GM12878 (cell line): Measurements from ENCODE around the gene H2BK1.

Source experiments
- ASH2L ChIP-seq: fragments of 300-600, 200-600 bp; sonication (generic); IDR thresholded peaks from 2 replicates; pipeline ENCODE4 v1.6.1; 2017; ENCODE audit warnings: low read depth, mild to moderate bottlenecking, borderline replicate concordance
- CHD2 ChIP-seq: IDR thresholded peaks from 2 replicates; pipeline ENCODE4 v1.6.1; 2011; ENCODE audit warnings: low read depth, low read length, improper control_type of control experiment, borderline replicate concordance
- CHD4 ChIP-seq: fragments of 200-600 bp; sonication (generic); IDR thresholded peaks from 2 replicates; pipeline ENCODE4 v1.6.1; 2016; ENCODE audit warnings: mild to moderate bottlenecking
- EED ChIP-seq: sonication (generic); IDR thresholded peaks from 2 replicates; pipeline ENCODE4 v1.6.1; 2016; ENCODE audit warnings: antibody characterized with exemption, low read depth
- FOS ChIP-seq: IDR thresholded peaks from 3 replicates; pipeline ENCODE4 v1.6.1; 2011; ENCODE audit warnings: borderline replicate concordance; ENCODE audit not compliant: insufficient read length; ENCODE audit errors: extremely low read depth
- PML ChIP-seq: IDR thresholded peaks from 2 replicates; pipeline ENCODE4 v1.6.1; 2012; ENCODE audit warnings: low read length, inconsistent platforms
- SP1 ChIP-seq: IDR thresholded peaks from one replicate; pipeline ENCODE4 v1.6.1; 2011; ENCODE audit warnings: low read depth, low read length
- SUZ12 ChIP-seq: fragments of 200-600 bp; sonication (generic); IDR thresholded peaks from one replicate; pipeline ENCODE4 v1.6.1; 2018; ENCODE audit warnings: antibody characterized with exemption, mild to moderate bottlenecking; ENCODE audit not compliant: unreplicated experiment
- ZBED1 ChIP-seq: IDR thresholded peaks from 2 replicates; pipeline ENCODE4 v1.6.1; 2016; ENCODE audit warnings: borderline replicate concordance
- ZNF217 ChIP-seq: fragments of 450-650 bp; IDR thresholded peaks from 2 replicates; pipeline ENCODE4 v1.6.1; 2017; ENCODE audit warnings: antibody characterized with exemption, mild to moderate bottlenecking
- ZSCAN29 ChIP-seq: fragments of 450-650 bp; IDR thresholded peaks from 2 replicates; pipeline ENCODE4 v1.6.1; 2017; ENCODE audit warnings: mild to moderate bottlenecking, moderate library complexity
- TF ChIP-seq, protein P1 (sequence below), 3 experiments: IDR thresholded peaks in 2 of 3; conservative IDR thresholded peaks in 1 of 3; 2 replicates each; pipeline ENCODE4 v1.5.1; 2011; ENCODE audit warnings: low read depth in 3 of 3, low read length in 3 of 3, mild to moderate bottlenecking in 3 of 3, control low read depth in 2 of 3, moderate library complexity in 2 of 3, inconsistent platforms in 1 of 3, mixed read lengths in 1 of 3; ENCODE audit not compliant: control insufficient read depth in 2 of 3, insufficient read depth in 1 of 3; ENCODE audit errors: extremely low read depth in 1 of 3
- TF ChIP-seq, protein P2 (sequence below): IDR thresholded peaks from 2 replicates; pipeline ENCODE4 v1.6.1; 2012; ENCODE audit warnings: low read depth, low read length, improper control_type of control experiment
- TF ChIP-seq, protein P3 (sequence below): fragments of 450-650 bp; IDR thresholded peaks from 2 replicates; pipeline ENCODE4 v1.6.1; 2017; ENCODE audit warnings: borderline replicate concordance

- TF ChIP-seq SUZ12 (no peak), ASH2L (no peak), CHD2 (no peak), FOS (no peak), EED (no peak), ZSCAN29 (no peak), ZNF217 (no peak), PML (no peak), SP1 (no peak), CHD4 (no peak), ZBED1 (no peak)
- TF ChIP-seq, protein P1, sequence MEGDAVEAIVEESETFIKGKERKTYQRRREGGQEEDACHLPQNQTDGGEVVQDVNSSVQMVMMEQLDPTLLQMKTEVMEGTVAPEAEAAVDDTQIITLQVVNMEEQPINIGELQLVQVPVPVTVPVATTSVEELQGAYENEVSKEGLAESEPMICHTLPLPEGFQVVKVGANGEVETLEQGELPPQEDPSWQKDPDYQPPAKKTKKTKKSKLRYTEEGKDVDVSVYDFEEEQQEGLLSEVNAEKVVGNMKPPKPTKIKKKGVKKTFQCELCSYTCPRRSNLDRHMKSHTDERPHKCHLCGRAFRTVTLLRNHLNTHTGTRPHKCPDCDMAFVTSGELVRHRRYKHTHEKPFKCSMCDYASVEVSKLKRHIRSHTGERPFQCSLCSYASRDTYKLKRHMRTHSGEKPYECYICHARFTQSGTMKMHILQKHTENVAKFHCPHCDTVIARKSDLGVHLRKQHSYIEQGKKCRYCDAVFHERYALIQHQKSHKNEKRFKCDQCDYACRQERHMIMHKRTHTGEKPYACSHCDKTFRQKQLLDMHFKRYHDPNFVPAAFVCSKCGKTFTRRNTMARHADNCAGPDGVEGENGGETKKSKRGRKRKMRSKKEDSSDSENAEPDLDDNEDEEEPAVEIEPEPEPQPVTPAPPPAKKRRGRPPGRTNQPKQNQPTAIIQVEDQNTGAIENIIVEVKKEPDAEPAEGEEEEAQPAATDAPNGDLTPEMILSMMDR (IDR thresholded peaks at IDR 0.05 in 2 of 3, conservative IDR thresholded peaks at IDR 0.05 in 1 of 3; ENCODE audit: control insufficient read depth in 2 of 3, extremely low read depth in 1 of 3, insufficient read depth in 1 of 3, low read depth in 3 of 3, low read length in 3 of 3) = no peak
- TF ChIP-seq, protein P2, sequence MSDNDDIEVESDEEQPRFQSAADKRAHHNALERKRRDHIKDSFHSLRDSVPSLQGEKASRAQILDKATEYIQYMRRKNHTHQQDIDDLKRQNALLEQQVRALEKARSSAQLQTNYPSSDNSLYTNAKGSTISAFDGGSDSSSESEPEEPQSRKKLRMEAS = no peak
- TF ChIP-seq, protein P3, sequence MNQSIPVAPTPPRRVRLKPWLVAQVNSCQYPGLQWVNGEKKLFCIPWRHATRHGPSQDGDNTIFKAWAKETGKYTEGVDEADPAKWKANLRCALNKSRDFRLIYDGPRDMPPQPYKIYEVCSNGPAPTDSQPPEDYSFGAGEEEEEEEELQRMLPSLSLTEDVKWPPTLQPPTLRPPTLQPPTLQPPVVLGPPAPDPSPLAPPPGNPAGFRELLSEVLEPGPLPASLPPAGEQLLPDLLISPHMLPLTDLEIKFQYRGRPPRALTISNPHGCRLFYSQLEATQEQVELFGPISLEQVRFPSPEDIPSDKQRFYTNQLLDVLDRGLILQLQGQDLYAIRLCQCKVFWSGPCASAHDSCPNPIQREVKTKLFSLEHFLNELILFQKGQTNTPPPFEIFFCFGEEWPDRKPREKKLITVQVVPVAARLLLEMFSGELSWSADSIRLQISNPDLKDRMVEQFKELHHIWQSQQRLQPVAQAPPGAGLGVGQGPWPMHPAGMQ = no peak
Observed at GRCh38 chr7:151250181-151251132, 40.2 kb upstream of the H2BK1 start.
